Stimulated activated naive CD4-positive, alpha-beta T cell (primary cell): ENCODE measurements around the gene TUBB.

Experiments
- DNase-seq, 6 experiments: peaks; one replicate each; lab custom pipeline; 2025; lab: John Stamatoyannopoulos, UW

TUBB gene

DNA sequence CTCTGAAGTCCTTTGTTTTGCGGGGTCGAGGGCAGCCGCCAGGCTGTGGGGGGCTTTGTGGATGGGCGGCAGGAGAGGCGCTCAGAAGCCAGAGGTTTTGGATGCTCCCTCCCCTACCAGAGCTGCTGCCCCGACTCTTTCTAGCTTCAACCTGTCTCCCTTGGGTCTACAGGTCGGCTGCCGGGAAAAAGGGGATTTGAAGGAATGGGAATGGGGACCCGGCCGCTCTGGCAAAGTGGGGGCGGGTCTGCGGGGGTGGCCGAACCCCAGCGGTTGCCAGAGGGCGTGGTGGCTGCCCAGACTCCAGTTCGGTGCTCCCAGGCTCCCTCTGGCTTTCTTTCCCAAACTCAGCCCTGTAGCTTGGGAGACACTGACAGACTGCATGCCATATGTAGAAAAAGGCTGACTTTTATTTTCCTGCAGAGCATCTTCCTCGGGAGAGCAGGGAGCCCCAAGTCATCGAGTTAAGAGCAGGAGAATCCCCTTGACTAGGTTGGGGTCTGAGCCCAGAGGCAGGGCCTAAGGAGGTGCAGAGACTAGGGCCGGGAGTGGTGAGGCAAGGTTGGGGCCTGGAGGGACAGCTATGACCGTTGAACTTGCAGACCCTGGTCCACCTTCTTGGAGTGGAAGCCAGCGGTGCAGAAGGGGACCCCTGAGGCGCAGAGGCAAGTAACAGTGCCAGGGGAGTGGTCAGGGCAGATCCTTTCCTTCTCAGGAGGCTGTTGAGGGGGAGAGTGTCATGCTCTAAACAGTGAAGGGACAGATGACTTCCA is 32.3 kb upstream of the TUBB start:
- DNase-seq = no peak

- DNase-seq = no peak
These were observed 31.6 kb upstream of the TUBB start for GRCh38 chr6:30688569-30688968.

- DNase-seq = no peak
These were observed 30.9 kb upstream of the TUBB start for GRCh38 chr6:30689022-30689865.

DNA sequence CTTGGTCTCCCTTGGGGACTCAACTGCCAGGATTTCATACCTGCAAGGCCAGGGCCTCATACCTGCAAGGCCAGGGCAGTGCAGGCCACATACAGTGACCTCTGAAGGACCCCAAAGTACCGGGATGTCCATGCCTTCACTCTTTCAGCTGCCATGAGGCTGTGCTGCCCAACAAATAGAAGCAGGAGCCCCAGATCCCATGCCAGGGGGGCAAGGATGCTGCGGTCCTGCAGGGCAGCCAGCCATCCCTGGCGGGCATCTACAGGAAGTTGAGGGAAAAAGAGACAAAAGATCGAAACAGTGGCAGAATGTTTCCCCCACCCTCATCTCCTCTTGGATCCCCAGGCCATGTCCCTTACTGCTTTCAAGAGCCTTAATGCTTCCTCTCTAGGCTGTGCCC is 30.2 kb upstream of the TUBB start:
- DNase-seq = no peak

DNA sequence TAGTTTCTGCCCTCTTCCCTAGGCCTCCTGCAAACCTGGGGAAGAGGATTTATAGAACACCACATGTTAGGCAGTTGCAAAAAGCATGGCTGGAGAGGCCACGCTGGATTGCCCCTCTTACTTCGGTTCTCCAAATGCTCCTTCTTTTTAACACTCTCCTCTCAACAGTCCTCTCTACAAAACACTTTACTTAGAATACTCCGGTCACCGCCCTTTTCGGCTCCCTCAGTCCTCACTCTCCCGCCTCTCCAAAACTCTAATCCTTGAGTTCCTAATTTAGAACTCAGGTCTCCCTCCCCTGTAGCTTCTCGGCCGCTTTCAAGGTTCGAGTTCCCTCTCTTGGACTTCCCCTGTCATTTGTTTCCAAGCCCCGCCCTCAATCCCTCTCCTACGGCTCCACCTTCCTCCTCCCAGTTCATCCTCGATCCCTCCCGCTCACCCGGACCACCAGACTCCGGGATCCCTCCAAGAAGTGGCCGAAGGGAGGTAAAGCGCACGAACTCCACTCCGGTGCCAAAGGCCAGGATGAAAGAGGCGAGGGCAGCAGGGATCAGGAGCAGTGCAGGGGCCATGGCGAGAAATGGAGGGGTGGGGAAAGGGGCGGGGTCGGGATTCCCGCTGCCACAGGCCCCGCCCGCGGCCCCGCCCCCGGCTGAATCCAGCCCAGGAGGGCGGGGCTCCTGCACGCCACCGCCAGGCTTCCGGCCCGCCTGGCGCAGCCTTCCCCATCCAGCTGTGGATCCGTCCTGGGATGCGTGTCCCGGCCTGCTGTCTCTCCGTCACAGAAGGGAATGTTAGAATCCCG is 29.5 kb upstream of the TUBB start, which contains the start of gene NRM:
Gene NRM (minus strand): TSS at position 582 of the 805 bp plus-strand sequence. CDS start 10 bp downstream, at position 572.
- peak in 5 of 6 experiments; percentile 52 to 65 (median 60) for DNase-seq

DNA sequence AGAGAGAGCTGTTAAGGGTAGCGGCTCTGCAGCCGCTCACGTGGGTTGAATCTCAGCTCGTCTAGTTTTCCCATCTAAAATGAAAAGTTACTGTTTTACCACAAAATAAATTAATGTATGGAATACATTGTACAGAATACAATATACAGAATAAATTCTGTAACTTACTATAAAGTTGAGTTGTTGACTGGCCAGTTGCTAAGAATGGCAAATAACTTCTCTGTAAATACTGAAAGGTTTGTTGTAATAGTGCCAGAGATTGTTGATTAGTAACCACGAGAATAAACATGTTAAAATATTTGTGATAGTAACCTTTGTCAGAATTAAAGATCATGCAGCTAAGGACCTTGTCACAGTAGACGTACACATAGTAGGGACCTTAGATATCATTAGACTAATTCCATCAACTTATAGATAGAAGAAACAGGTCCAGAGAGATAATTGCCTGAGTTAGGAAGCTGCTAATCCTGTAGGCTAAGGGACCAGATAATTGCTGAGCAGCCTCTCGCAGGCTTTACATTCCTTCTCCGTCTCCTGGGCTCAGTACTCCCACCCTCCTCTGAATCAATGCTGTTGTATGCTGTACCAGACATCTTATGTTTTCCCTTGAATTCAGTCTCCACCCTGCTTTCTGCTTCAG is 28.8 kb upstream of the TUBB start:
- no peak for DNase-seq

GRCh38 chr6:30696432-30696831 is 23.7 kb upstream of the TUBB start:
- no peak for DNase-seq

DNA sequence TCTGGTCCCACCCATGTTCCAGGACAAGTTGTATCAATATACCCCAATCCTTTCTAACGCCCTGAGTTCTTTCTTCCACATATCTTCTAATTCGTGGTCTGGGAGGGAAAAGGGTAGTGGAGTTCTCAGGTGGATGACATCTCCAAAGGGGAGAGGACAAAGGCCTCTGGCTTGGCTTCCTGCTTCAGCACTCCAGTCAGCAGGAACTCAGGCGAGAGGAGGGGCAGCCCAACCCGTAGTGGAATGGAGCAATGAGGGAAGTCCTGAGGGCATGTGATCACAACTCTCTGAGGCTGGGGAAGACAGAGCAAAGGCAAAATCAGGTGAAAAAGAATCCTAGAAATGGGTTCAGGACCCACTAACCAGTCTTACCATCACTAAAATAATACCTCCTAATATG is 19.8 kb upstream of the TUBB start:
- DNase-seq = no peak

DNA sequence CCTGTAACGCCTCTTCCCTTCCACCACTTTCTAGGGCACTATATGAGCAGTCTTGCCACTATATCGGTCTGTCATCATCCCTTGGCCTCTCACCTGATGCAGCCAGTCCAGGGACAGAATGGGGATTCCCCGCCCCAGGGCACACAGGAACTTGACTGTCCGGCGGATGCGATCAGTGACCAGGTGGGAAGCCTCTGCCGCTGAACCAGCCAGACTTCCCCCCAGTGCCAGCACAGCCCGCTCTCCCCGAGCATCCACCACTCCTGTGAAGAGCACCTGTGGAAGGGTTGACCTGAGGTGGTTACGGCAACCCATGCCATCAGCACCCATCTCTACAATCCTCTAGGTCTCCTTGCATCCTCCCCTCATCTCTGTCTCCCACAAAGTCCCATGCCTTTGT is 17.1 kb upstream of the TUBB start:
- no peak for DNase-seq

- no peak for DNase-seq
These were observed 16.3 kb upstream of the TUBB start for GRCh38 chr6:30703821-30704220.

- no peak for DNase-seq
These were observed 14.5 kb upstream of the TUBB start for GRCh38 chr6:30705620-30706019.

- no peak for DNase-seq
These were observed 12.8 kb upstream of the TUBB start for GRCh38 chr6:30707281-30707850.

DNA sequence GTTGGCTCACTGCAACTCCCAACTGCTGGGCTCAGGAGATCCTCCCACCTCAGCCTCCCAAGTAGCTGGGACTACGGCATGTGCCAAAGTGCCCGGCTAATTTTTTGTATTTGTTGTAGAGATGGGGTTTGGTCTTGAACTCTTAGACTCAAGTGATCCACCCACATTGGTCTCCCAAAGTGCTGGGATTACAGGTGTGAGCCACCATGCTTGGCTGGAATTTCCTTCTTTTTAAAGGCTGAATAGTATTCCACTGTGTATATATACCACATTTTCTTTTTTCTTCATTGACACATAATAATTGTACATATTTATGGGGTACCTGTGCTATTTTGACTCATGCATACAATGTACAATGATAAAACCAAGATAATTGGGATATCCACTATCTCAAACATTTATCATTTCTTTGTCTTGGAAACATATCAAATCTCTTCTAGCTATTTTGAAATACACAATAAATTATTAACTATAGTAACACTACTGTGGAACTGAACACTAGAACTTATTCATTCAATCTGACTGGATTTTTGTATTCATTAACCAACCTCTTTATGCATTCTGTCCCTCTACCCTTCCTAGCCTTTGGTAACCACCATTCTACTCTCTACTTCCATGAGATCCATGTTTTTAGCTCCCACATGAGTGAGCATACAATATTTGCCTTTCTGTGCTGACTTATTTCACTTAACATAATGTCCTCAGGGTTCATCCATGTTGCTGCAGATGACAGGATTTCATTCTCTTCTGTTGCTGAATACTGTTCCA is 10.9 kb upstream of the TUBB start:
- DNase-seq = no peak

GRCh38 chr6:30711758-30712380 is 8.3 kb upstream of the TUBB start:
- DNase-seq = no peak

- no peak for DNase-seq
These were observed 7.7 kb upstream of the TUBB start for GRCh38 chr6:30712441-30712945.

DNA sequence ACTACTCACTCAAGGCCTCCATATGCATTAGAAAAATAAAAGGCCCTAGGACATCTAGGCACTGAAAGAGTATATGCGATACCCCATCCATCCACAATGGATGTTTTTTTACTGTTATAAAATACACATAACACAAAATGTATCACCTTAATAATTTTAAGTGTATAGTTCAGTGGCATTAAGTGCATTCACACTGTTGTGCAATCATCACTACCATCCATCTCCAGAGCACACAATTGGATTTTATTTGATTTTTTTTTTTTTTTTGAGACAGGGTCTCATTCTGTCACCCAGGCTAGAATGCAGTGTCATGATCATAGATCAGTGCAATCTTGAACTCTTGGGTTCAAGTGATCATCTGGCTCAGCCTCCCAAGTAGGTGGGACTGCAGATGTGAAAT is 5.9 kb upstream of the TUBB start:
- no peak for DNase-seq

DNA sequence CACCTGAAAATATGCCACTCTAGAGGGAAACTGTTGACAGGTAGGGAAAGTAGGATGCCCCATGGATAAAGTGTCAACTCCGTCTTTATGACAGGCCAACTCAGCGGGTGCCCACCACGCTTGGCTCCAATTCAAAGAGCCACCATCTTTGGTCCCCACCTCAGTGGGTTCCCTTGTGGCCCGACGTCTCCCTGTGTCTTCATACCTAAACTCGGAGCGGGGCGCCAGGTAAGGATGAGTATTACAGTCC is 3.3 kb upstream of the TUBB start:
- DNase-seq = no peak

DNA sequence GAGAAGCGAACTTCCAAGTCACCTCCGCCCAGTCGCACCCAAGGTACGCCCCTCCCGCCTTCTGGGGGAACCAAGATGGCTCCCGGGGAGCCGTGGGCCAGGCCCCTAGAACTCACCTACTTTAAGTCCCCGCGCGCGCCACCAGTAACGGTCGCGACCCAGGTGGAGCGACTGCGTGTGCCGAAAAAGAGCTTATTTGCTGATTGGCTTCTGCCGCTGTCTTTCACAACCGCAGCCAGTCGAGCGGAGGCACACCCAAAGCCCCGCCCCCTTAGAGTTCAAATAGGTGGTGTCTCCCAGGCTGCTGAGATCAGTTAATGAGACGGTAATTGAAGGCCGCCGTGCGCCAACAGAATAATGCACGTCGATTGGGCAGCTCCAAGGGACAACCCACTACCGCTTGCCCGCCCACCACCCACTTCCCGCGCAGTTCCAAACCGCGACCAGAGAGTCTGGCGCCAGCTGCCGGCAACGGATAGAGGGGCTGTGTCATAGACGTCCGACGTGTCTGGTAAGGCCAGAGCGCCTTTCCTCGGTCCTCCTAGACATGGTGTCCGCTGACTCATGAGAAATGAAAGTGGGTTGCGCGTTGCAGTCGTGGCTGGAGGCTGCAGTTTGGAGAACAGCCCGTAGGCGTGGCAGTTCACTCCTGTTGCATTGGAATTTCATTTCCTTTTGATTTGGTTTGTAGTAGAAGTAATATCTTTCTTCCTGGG is 2.9 kb upstream of the TUBB start, which contains the start of gene MDC1:
Gene MDC1 (minus strand): TSS at position 153 of the 716 bp plus-strand sequence. CDS start 2,106 bp downstream, outside the sequence.
- peak; percentile 92 to 100 (median 99) for DNase-seq
